ENCODE results near the gene BHLHE23.

The BHLHE23 gene

DNA sequence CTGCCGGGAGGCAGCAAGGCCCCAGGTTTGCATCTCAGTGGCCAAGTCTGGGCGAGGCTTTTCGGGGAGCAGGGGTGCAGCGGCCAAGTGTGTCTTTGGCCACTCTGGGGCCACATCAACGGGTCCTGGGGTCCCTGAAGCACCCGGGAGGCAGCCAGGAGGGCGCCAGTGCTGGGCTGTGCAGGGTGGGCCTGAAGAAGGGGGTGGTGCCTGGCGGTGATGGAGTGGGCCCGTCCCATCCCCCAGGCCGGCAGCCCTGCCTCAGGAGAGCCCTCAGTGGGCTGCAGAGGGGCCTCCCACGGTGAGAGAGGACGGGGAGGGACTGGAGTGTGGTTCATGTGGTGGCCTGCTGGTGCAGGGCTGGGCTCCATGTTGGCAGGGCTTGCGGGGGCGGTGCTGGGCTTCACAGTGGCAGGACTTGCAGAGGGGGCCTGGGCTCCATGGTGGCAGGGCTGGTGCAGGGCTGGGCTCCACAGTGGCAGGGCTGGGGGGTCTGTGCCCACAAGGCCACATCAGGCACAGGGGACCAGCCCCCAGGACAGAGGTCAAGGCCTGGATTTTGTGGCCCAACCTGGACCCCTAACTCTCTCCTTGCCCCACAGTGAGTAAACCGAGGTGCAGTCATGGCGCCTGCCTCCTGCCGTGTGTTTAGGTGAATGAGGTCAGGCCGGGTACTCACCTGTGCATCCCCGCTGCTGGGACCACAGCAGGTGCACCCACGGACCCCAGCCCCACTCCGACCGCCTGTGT, 10.5 kb upstream of the BHLHE23 start:
- no peak overlapping the region for H3K27ac ChIP-seq
- no peaks in the 10 kb centered on the region for H3K4me1 ChIP-seq (ENCODE audit: low read depth, poor library complexity, severe bottlenecking)
- no peak overlapping the region for H3K9ac ChIP-seq
- peaks cover 98% of the 10 kb centered on the region for H3K27me3 ChIP-seq (ENCODE audit: insufficient read depth, low read depth)
- TF ChIP-seq, protein P1, sequence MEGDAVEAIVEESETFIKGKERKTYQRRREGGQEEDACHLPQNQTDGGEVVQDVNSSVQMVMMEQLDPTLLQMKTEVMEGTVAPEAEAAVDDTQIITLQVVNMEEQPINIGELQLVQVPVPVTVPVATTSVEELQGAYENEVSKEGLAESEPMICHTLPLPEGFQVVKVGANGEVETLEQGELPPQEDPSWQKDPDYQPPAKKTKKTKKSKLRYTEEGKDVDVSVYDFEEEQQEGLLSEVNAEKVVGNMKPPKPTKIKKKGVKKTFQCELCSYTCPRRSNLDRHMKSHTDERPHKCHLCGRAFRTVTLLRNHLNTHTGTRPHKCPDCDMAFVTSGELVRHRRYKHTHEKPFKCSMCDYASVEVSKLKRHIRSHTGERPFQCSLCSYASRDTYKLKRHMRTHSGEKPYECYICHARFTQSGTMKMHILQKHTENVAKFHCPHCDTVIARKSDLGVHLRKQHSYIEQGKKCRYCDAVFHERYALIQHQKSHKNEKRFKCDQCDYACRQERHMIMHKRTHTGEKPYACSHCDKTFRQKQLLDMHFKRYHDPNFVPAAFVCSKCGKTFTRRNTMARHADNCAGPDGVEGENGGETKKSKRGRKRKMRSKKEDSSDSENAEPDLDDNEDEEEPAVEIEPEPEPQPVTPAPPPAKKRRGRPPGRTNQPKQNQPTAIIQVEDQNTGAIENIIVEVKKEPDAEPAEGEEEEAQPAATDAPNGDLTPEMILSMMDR (conservative IDR thresholded peaks at IDR 0.05; ENCODE audit: low read depth, low read length) = no peak
- no peaks in the 10 kb centered on the region for H3K79me2 ChIP-seq (ENCODE audit: insufficient read depth, low read depth)
- H2AFZ ChIP-seq (ENCODE audit: low read depth) = no peak overlapping the region
- H4K20me1 ChIP-seq (ENCODE audit: insufficient read depth) = no peaks in the 10 kb centered on the region
- H3K4me3 ChIP-seq (IDR thresholded peaks at IDR 0.05; ENCODE audit: insufficient read depth, low read depth, low read length) = no peak overlapping the region
- no peaks in the 10 kb centered on the region for H3K36me3 ChIP-seq (ENCODE audit: insufficient read depth)
- H3K4me2 ChIP-seq = no peak overlapping the region

GRCh38 chr20:63016514-63017075, 9.8 kb upstream of the BHLHE23 start:
- Histone ChIP-seq H3K79me2 (ENCODE audit: insufficient read depth, low read depth) (no peaks in the 10 kb centered on the region), H3K4me2 (no peak overlapping the region), H3K36me3 (ENCODE audit: insufficient read depth) (no peaks in the 10 kb centered on the region), H3K27me3 (ENCODE audit: insufficient read depth, low read depth) (peaks cover 98% of the 10 kb centered on the region), H3K27ac (no peak overlapping the region), H3K4me1 (ENCODE audit: low read depth, poor library complexity, severe bottlenecking) (no peaks in the 10 kb centered on the region), H3K4me3 (IDR thresholded peaks at IDR 0.05; ENCODE audit: insufficient read depth, low read depth, low read length) (no peak overlapping the region), H4K20me1 (ENCODE audit: insufficient read depth) (no peaks in the 10 kb centered on the region), H2AFZ (ENCODE audit: low read depth) (no peak overlapping the region), H3K9ac (no peak overlapping the region)
- TF ChIP-seq, protein P1 (conservative IDR thresholded peaks at IDR 0.05; ENCODE audit: low read depth, low read length) = no peak

- H3K9ac ChIP-seq = no peak overlapping the region
- H4K20me1 ChIP-seq (ENCODE audit: insufficient read depth) = no peaks in the 10 kb centered on the region
- H3K4me2 ChIP-seq = no peak overlapping the region
- H2AFZ ChIP-seq (ENCODE audit: low read depth) = no peak overlapping the region
- no peak overlapping the region for H3K4me3 ChIP-seq (IDR thresholded peaks at IDR 0.05; ENCODE audit: insufficient read depth, low read depth, low read length)
- no peak overlapping the region for H3K27ac ChIP-seq
- no peaks in the 10 kb centered on the region for H3K36me3 ChIP-seq (ENCODE audit: insufficient read depth)
- TF ChIP-seq, protein P1 (conservative IDR thresholded peaks at IDR 0.05; ENCODE audit: low read depth, low read length) = no peak
- no peaks in the 10 kb centered on the region for H3K79me2 ChIP-seq (ENCODE audit: insufficient read depth, low read depth)
- H3K27me3 ChIP-seq (ENCODE audit: insufficient read depth, low read depth) = peaks cover 98% of the 10 kb centered on the region
- H3K4me1 ChIP-seq (ENCODE audit: low read depth, poor library complexity, severe bottlenecking) = no peaks in the 10 kb centered on the region
These were observed 9.0 kb upstream of the BHLHE23 start for GRCh38 chr20:63015662-63016361.

DNA sequence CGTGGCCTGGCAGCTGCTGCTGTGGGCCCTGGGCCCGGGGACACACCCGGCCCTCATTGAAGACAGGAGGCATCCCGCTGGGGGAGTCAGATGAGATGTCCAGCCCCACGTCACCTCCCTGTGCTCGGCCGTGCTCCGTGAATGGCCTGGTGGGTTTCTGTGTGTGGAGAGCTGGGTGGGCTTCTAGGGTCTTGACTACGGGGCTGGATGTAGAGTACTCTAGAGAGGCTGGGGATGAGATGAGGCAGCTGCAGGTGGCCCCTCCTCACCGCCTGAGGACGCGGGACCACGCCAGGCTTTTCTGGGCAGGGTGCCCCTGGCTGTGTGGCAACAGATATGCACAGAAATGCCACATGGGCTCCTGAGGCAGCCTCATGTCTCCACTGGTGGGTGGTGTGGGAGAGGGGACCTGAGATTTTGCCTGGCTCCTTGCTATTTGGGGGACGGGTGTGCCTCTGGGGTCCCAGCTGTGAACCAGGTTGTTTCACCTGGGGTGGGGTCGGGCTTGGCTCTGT, 8.4 kb upstream of the BHLHE23 start:
- Histone ChIP-seq H3K4me2 (no peak overlapping the region), H3K36me3 (ENCODE audit: insufficient read depth) (no peaks in the 10 kb centered on the region), H3K27me3 (ENCODE audit: insufficient read depth, low read depth) (peaks cover 97% of the 10 kb centered on the region), H4K20me1 (ENCODE audit: insufficient read depth) (no peaks in the 10 kb centered on the region), H3K27ac (no peak overlapping the region), H3K9ac (no peak overlapping the region), H3K4me3 (IDR thresholded peaks at IDR 0.05; ENCODE audit: insufficient read depth, low read depth, low read length) (no peak overlapping the region), H2AFZ (ENCODE audit: low read depth) (no peak overlapping the region), H3K79me2 (ENCODE audit: insufficient read depth, low read depth) (no peaks in the 10 kb centered on the region), H3K4me1 (ENCODE audit: low read depth, poor library complexity, severe bottlenecking) (no peaks in the 10 kb centered on the region)
- TF ChIP-seq, protein P1 (conservative IDR thresholded peaks at IDR 0.05; ENCODE audit: low read depth, low read length) = no peak

Measured in KMS-11 (cell line).